T-helper 1 cell treated with Interleukin-12 subunit alpha and Interleukin-12 subunit beta and Interleukin-4 antibody, amounts not matched to agents 30 μg/mL and 1 μg/mL, for 36 hours (primary cell): ENCODE measurements around the gene TMCC3.
"Not testable (repeated sequence)": the region's sequence is repeated elsewhere in the genome, so short reads cannot be mapped to it uniquely, and the experiment has no call there.

Experiments used
- H3K27ac Mint-ChIP-seq: one replicate; pipeline ENCODE4 v1.8.0; 2021; ENCODE audit warnings: mild to moderate bottlenecking, mixed read lengths
- H3K27me3 Mint-ChIP-seq: one replicate; pipeline ENCODE4 v1.8.0; 2021; ENCODE audit warnings: low read depth, mixed read lengths
- H3K36me3 Mint-ChIP-seq: one replicate; pipeline ENCODE4 v1.8.0; 2021; ENCODE audit warnings: low read depth, mixed read lengths
- H3K4me1 Mint-ChIP-seq: one replicate; pipeline ENCODE4 v1.8.0; 2021; ENCODE audit warnings: low read depth, mixed read lengths
- H3K4me3 Mint-ChIP-seq: one replicate; pipeline ENCODE4 v1.8.0; 2021; ENCODE audit warnings: mild to moderate bottlenecking, moderate library complexity, mixed read lengths
- H3K9me3 Mint-ChIP-seq: one replicate; pipeline ENCODE4 v1.8.0; 2021; ENCODE audit warnings: mixed read lengths

Gene TMCC3

DNA sequence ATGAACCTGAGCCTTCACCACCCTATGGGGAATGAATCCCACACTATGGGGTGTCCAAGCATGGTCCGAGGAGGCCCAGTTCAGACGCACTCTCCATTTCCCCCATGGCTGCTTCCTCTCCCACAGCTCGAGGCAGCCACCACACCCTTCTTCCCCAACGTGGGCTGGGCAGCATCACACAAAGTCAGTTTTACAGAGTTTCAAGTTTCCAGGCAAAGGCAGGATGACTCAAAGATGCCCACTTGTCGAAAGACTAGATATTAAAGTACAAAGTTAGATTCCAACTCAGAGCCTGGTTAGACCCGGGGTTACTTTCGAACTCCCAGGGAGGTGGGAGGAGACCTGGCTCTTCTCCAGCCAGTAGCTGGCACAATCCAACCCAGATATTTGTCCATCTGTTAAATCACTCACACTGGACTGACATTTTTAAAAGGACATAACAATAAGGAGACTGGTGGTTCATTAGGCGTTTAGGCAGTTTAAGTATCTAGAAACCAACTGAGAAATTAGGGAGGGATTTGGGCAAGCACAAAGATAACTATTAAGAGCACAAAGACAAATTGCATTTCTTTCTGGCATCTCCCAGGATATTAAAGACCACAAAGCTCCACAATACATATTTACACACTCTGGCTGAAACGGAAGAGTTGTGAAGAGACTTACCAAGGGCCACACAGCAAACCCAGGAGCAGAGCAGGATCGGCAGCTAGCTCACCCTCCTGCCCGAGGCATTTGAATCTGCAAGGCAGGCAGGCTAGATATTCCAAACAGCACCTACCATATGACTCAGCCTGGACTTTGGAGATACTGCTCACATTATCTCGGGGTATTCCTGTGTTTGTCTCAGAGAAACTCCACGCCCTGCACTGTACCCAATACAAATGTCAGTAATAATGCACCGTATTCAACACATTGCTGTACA lies 34.8 kb downstream of the TMCC3 start:
- Mint-ChIP-seq H3K9me3 (no peaks in the 10 kb centered on the region), H3K27ac (no peak overlapping the region), H3K4me3 (no peak overlapping the region), H3K4me1 (no peaks in the 10 kb centered on the region), H3K27me3 (peaks cover 8% of the 10 kb centered on the region), H3K36me3 (no peaks in the 10 kb centered on the region)

DNA sequence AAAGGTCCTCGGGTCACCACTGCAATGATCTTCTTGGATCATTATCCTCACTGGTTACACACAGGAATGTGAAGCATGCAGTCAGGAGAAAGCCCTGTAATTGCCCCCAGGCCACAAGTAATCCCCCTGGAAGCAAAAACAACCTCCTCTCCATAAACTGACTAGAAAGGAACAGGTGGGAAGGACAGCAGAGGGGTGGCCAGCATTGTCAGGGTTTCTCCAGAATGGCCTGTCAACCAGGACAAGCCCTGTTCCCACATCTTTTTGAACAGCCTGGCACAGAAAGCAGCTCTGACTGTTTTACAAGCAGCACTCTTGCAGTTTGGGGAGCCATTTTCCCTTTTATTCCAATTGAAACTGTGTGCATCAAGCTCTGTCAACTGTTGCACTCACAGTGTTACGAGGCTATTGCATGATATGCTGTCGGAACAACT lies 36.1 kb downstream of the TMCC3 start:
- H3K36me3 Mint-ChIP-seq = no peaks in the 10 kb centered on the region
- H3K9me3 Mint-ChIP-seq = no peaks in the 10 kb centered on the region
- no peaks in the 10 kb centered on the region for H3K4me1 Mint-ChIP-seq
- H3K27ac Mint-ChIP-seq = no peak overlapping the region
- no peak overlapping the region for H3K4me3 Mint-ChIP-seq
- peaks cover 20% of the 10 kb centered on the region for H3K27me3 Mint-ChIP-seq

DNA sequence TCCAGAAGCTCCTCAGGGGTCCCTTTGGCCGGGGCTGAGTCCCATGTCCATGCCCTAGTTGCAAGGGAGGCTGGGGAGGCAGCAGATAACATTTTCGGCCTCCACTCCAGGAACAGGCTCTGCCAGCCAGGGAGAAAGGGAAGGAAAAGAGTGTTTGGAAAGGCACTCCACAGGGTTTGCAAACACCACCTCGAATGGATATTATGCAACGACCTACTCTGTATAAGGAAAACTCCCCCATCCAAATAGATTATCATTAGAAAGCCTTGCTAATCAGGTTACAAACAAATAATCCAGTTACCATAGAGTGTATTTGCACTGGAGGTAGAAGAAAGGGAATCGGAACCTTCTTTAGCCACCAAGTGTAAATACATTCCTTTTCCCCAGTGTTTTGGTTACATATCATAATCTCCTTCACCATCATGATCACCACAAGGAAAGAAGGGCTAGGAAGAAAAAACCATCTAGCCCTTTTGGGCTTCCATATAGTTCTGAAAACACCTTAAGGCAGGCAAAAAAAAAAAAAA lies 40.4 kb downstream of the TMCC3 start:
- Mint-ChIP-seq H3K27ac (no peak overlapping the region), H3K4me3 (no peak overlapping the region), H3K9me3 (peaks cover 3% of the 10 kb centered on the region), H3K36me3 (no peaks in the 10 kb centered on the region), H3K27me3 (peaks cover 41% of the 10 kb centered on the region), H3K4me1 (no peaks in the 10 kb centered on the region)

DNA sequence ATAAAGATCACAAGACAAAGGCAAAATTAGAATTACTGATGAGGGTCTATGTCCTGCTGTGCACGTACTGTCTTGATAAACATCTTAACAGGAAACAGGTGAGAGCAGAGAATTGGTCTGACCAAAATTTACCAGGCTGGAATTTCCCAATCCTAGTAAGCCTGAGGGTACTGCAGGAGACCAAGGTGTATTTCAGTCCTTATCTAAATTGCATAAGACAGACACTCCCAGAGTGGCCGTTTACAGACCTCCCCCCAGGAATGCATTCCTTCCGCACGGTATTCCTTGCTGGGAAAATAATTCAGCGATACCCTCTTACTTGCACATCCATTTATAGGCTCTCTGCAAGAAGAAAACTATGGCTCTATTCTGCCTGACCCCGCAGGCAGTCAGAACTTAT lies 43.5 kb downstream of the TMCC3 start:
- H3K36me3 Mint-ChIP-seq, H3K4me1 Mint-ChIP-seq, H3K9me3 Mint-ChIP-seq, H3K4me3 Mint-ChIP-seq, H3K27ac Mint-ChIP-seq: not testable (repeated sequence)
- H3K27me3 Mint-ChIP-seq = peaks cover 47% of the 10 kb centered on the region

DNA sequence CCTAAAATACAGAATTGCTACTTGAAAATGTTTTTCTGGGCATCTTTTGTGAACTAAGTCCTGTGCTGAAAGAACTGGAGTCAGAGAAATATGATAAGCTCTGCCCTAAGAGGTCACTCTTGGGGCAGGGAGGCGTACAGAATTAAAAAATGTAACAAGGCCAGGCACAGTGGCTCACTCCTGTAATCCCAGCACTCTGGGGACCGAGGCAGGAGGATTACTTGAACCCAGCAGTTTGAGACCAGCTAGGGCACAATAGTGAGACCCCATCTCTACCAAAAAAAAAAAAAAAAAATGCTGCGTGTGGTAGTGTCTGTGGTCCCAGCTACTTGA lies 46.0 kb downstream of the TMCC3 start:
- no peaks in the 10 kb centered on the region for H3K36me3 Mint-ChIP-seq
- H3K4me3 Mint-ChIP-seq = no peak overlapping the region
- H3K4me1 Mint-ChIP-seq = no peaks in the 10 kb centered on the region
- H3K27ac Mint-ChIP-seq = no peak overlapping the region
- peaks cover 36% of the 10 kb centered on the region for H3K27me3 Mint-ChIP-seq
- peaks cover 3% of the 10 kb centered on the region for H3K9me3 Mint-ChIP-seq

DNA sequence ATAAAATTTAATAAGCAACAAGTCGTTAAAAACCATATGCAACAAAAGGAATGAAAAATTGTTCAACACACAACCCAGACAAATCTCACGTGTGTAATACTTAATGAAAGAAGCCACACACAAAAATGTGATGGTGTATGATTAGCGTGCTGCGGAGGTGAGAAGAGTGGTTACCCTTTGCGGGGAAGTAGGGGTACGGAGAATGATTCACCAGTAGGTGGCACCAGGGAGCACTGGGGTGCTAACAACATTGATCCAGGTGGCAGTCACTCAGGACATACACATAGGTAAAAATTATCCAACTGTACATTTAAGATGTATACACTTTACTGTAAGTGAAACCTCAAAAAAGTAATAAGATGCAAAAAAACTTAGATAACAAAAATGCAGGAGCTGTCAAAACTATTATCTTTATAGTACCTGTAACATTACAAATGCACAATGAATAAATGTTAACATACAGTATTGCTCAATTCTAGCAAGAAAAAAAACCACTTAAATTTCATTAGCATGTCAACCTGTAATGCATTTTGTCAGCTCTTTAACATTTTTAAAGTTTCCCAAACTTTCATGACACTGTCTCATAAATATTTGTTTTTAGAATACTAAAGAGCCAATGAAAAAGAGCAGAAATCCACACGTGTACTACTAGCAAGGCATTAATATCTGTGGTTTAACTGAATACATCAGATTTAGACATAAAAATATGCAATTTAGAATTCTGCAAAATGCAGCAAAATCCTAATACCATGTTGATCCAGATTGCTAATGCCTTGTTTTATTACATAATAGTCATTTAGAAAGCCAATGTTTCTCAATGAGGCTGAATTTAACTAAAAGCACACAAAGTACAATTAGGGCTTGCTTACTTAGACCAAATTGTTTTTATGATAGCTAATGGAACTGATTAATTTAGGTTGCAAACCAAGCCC lies 46.7 kb downstream of the TMCC3 start:
- Mint-ChIP-seq H3K9me3 (peaks cover 3% of the 10 kb centered on the region), H3K27ac (no peak overlapping the region), H3K4me1 (no peaks in the 10 kb centered on the region), H3K4me3 (no peak overlapping the region), H3K36me3 (no peaks in the 10 kb centered on the region), H3K27me3 (peaks cover 35% of the 10 kb centered on the region)

DNA sequence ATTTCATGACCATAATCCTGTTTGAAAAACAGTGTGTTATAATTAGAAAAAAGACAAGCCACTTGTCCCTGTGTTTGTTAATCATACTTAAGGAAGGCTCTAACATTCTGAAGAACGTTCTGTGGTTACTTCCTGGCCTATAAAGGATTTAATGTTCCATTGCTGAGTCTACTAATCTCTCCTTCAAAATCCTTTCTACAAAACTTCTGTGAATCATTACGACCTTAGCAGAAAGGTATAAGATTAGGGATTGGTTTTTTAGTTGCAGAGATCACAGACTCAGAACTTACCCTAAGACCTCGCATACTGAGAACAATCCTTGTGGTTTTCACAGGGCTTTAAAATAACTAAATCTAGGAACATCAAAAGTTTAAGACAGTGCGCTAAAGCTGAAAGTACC lies 48.3 kb downstream of the TMCC3 start:
- no peaks in the 10 kb centered on the region for H3K36me3 Mint-ChIP-seq
- H3K4me1 Mint-ChIP-seq = no peaks in the 10 kb centered on the region
- no peak overlapping the region for H3K4me3 Mint-ChIP-seq
- peaks cover 37% of the 10 kb centered on the region for H3K27me3 Mint-ChIP-seq
- H3K27ac Mint-ChIP-seq = no peak overlapping the region
- peaks cover 3% of the 10 kb centered on the region for H3K9me3 Mint-ChIP-seq

DNA sequence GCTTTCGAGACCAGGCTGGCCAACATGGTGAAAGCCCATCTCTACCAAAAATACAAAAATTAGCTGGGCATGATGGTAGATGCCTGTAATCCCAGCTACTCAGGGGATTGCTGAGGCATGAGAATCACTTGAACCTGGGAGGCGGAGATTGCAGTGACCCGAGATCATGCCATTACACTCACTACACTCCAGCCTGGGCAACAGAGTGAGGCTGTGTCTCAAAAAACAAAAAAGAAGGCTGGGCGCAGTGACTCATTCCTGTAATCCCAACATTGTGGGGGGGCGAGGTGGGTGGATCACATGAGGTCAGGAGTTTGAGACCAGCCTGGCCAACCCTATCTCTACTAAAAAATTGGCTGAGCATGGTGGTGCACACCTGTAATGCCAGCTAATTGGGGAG lies 49.0 kb downstream of the TMCC3 start:
- not testable (repeated sequence) for H3K9me3 Mint-ChIP-seq, H3K27ac Mint-ChIP-seq, H3K4me1 Mint-ChIP-seq, H3K36me3 Mint-ChIP-seq, H3K4me3 Mint-ChIP-seq
- peaks cover 37% of the 10 kb centered on the region for H3K27me3 Mint-ChIP-seq

DNA sequence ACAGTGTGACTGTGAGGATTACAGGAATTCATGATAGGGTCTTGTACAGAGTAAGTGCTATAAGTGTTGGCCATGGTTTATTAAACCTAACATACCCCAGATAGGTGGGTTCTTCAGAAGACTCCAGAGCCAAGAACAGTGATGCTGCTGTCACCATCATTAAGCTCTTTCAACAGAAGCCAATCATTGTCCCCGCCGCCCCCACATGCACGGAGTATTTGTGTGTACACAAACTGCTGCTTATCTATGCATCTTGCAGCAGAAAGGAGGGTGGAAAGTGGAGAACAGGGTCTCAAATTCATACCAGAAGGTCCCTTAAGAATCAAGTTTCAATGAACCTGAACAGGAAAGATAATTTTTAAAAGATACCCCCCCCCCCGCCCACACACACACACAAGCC lies 51.2 kb downstream of the TMCC3 start:
- H3K27ac Mint-ChIP-seq = no peak overlapping the region
- no peaks in the 10 kb centered on the region for H3K9me3 Mint-ChIP-seq
- peaks cover 25% of the 10 kb centered on the region for H3K27me3 Mint-ChIP-seq
- no peaks in the 10 kb centered on the region for H3K4me1 Mint-ChIP-seq
- no peaks in the 10 kb centered on the region for H3K36me3 Mint-ChIP-seq
- no peak overlapping the region for H3K4me3 Mint-ChIP-seq

DNA sequence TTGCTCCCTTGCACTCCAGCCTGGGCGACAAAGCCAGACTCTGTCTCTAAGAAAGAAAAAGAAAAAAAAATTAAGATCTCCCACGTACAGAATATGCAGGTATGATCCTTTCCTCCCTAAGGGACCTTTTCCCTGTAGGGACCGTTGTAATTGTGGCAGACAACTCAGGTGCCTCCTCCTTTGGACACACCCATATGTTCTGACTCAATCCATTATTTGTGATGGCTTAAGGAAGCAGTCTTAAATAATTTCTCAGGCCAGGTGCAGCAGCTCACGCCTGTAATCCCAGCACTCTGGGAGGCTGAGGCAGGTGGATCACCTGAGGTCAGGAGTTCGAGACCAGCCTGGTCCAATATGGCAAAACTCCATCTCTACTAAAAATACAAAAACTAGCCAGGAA lies 53.1 kb downstream of the TMCC3 start:
- Mint-ChIP-seq H3K4me3 (no peak overlapping the region), H3K27ac (no peak overlapping the region), H3K9me3 (no peaks in the 10 kb centered on the region), H3K27me3 (peaks cover 20% of the 10 kb centered on the region), H3K4me1 (no peaks in the 10 kb centered on the region), H3K36me3 (no peaks in the 10 kb centered on the region)

DNA sequence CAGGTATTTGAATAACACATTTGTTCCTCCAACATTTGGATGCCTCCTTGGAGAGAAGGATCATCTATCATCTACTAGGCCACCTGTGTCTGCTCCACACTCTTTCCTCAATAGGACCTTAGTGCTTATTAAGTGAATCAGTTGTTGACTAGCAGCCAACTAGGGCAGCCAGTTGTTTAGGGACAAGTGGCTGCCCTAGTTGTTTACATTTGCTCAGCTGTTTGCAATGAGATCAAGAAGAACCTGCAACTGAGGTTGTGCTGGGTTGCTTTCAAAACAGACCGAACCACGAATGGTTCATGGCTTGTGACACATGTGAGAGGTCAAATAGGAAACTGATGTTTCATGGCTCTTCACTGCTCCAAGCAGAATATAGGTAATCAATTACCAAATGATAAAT lies 53.8 kb downstream of the TMCC3 start:
- H3K4me1 Mint-ChIP-seq = no peaks in the 10 kb centered on the region
- no peaks in the 10 kb centered on the region for H3K36me3 Mint-ChIP-seq
- H3K4me3 Mint-ChIP-seq = no peak overlapping the region
- peaks cover 20% of the 10 kb centered on the region for H3K27me3 Mint-ChIP-seq
- no peak overlapping the region for H3K27ac Mint-ChIP-seq
- no peaks in the 10 kb centered on the region for H3K9me3 Mint-ChIP-seq

DNA sequence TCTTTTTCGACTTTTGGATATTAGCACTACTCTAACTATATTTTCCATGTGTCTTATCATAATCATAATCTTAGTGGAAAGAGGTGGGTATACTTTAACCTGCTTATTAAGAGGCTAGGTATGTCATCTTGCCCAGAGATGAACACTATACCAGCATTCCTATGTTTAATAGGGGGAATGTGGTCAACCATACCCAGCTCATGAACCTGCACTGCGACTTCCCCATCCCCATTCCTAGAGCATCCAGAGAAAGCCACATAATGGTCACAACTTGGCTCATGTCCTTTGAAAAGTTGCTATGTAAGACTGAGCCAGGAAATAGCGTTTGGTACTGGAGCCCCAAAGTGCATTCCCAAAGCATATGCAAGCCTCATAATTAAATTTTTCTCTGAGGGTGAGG lies 55.2 kb downstream of the TMCC3 start:
- H3K4me3 Mint-ChIP-seq = no peak overlapping the region
- H3K4me1 Mint-ChIP-seq = no peaks in the 10 kb centered on the region
- no peak overlapping the region for H3K27ac Mint-ChIP-seq
- no peaks in the 10 kb centered on the region for H3K9me3 Mint-ChIP-seq
- peaks cover 18% of the 10 kb centered on the region for H3K27me3 Mint-ChIP-seq
- H3K36me3 Mint-ChIP-seq = no peaks in the 10 kb centered on the region

DNA sequence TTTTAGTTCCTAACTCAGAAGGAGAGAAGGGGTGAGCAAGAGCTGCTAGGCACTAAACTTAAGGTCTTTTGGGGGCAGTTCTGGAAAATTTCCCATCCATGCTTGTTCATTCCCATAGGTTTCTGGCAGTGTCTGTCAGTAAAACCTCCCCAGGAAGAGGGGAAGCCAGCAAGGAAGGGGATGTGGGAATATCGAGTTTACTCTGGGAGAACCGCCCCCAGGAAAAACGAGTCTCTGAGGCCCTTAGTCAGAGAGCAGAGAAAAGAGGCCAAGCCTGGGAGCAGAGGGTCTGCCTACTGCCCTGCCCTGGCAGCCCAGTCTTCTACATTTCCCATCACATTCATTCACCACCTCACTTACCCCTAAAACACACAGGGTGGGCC lies 55.9 kb downstream of the TMCC3 start:
- Mint-ChIP-seq H3K27me3 (peaks cover 18% of the 10 kb centered on the region), H3K4me1 (no peaks in the 10 kb centered on the region), H3K9me3 (no peaks in the 10 kb centered on the region), H3K27ac (no peak overlapping the region), H3K4me3 (no peak overlapping the region), H3K36me3 (no peaks in the 10 kb centered on the region)

DNA sequence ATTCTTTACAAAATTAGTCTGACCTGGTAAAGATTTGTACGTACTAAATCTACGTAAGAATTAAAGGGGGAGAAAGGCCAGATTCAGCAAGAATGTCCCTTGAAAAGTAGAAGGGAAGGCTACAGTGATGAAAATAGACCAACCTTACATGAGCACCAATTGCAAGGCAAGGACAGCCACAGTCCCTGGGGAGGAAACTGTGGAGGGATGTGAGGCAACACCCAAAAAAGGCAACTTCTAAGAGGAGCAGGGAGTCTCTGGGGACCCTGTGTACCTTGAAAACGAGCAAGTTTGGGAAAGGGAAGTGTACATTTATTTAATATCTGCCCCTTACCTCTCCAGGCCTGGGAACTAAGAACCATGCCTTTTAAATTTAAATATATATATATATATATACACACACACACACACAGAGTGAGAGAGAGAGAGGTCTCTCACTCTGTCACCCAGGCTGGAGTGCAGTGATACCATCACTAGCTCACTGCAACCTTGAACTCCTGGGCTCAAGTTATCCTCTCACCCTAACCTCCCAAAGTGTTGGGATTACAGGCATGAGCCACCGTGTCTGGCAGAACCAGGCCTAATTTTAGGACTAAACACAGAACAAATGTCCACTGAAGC lies 56.4 kb downstream of the TMCC3 start:
- Mint-ChIP-seq H3K4me1 (no peaks in the 10 kb centered on the region), H3K9me3 (no peaks in the 10 kb centered on the region), H3K4me3 (no peak overlapping the region), H3K27me3 (peaks cover 13% of the 10 kb centered on the region), H3K36me3 (no peaks in the 10 kb centered on the region), H3K27ac (no peak overlapping the region)
